ENCODE data around the gene OBSCN.
A peak's percentile ranks its signal among the peaks of the same experiment; 100 is the strongest.
"Not testable (repeated sequence)": the region's sequence is repeated elsewhere in the genome, so short reads cannot be mapped to it uniquely, and the experiment has no call there.

OBSCN gene

GRCh38 chr1:228265167-228265566 lies 57.3 kb downstream of the OBSCN start:
- peak; percentile 7 for DNase-seq

GRCh38 chr1:228267962-228268880 lies 60.4 kb downstream of the OBSCN start:
- no peak for DNase-seq

DNA sequence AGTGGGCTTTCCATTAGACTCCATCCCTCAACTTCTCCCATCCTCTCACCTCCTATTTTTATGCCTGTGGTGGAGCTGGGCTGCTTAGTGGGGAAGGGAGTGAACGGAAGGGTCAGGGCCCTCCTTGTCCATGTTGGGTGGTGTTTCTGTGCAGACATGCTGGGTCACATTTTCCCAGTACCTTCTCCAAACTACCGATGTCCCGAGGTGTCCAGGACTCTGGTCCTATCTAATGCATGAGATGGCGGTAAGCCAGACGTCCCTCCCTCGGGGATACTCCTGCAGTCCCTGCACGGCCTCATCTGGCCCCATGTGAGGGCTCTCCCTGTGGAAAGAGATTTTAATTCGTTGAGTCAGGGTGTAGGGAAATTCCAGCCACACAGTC lies 61.0 kb downstream of the OBSCN start:
- no peak for DNase-seq

DNA sequence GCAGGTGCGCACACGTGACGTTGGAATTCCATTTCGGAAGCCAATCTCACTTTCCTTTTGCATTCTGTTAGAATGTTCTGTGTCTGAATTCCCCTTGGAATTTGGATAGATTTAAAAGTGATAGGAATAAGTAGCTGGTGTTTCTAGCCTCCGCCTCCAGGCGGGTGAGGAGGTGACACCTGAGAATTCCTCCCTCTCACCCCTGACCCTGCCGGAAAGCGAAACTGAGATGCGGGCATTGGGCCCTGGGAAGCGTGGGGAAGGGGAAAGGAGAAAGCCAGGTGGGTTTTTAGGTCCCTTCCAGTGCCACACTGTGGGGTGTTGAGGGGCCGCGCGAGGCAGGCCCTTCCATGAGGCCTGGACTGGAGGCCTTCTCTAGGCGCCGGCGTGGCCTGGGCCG lies 61.6 kb downstream of the OBSCN start:
- DNase-seq = not testable (repeated sequence)

- no peak for DNase-seq
These were observed 62.2 kb downstream of the OBSCN start for GRCh38 chr1:228270032-228270431.

GRCh38 chr1:228271701-228272251 lies 63.9 kb downstream of the OBSCN start:
- no peak for DNase-seq

DNA sequence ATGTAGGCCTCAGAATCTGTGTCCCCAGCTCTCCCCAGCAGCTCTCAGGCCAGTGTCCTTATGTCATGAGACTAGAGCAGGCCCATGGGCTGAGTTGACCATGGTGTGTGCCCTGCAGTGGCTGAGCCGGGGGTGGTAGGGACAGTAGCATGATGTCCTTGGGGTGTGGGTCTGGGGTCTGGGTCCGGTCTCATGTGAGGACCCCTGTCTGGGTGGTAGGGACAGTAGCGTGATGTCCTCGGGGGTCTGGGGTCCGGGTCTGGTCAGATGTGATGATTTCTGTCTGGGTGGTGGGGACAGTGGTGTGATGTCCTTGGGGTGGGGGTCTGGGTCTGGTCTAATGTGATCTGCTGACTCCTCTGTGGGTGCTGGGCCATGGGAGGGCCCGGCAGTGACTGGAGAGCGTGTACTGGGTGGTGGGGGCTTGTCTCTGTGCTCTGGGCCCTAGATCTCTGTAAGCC lies 64.5 kb downstream of the OBSCN start:
- DNase-seq = no peak

GRCh38 chr1:228272831-228273571 lies 65.2 kb downstream of the OBSCN start:
- no peak for DNase-seq

DNA sequence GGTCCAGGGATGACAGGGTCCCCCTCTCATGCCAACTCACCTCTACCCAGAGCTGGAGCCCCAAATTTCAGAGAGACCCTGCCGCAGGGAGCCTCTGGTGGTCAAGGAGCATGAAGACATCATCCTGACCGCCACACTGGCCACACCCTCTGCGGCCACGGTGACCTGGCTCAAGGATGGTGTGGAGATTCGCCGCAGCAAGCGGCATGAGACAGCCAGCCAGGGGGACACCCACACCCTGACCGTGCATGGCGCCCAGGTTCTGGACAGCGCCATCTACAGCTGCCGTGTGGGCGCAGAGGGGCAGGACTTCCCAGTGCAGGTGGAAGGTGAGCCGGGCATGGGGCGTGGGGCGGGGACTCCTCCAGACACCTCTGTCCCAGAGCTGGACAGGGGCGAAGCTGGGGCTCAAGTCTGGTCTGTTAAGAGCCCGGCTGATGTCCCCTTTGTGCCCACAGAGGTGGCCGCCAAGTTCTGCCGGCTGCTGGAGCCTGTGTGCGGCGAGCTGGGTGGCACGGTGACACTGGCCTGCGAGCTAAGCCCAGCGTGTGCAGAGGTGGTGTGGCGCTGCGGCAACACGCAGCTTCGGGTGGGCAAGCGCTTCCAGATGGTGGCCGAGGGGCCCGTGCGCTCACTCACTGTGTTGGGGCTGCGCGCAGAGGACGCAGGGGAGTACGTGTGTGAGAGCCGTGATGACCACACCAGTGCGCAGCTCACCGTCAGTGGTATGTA lies 66.0 kb downstream of the OBSCN start:
- DNase-seq = no peak

DNA sequence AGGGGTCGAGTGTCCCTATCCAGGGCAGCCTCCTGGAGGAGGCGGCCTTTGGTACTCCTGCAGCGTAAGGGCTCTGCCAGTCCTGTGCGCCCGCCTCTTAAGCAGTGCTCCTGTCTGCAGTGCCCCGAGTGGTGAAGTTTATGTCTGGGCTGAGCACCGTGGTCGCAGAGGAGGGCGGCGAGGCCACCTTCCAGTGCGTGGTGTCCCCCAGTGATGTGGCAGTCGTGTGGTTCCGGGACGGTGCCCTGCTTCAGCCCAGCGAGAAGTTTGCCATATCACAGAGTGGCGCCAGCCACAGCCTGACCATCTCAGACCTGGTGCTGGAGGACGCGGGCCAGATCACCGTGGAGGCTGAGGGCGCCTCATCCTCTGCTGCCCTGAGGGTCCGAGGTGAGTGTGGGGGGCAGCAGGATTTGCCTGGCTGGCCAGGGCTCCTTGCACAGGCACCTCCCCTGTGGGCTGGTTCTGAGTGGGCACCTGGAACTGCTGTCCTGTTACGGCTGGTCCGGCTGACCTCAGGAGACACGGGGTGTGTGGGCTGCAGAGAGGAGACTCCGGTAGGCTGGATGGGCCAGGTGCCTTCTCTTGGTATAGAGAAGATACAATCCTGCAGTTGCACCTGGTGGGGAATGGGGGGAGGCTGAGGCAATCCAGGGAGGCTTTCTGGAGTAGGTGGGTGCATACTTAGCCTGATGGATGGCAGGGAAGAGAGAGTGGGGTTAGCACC lies 66.8 kb downstream of the OBSCN start:
- no peak for DNase-seq

GRCh38 chr1:228275179-228275429 lies 67.3 kb downstream of the OBSCN start:
- DNase-seq = no peak

GRCh38 chr1:228275430-228276173 lies 67.8 kb downstream of the OBSCN start:
- DNase-seq = peak; percentile 71

GRCh38 chr1:228276174-228276831 lies 68.5 kb downstream of the OBSCN start:
- DNase-seq = no peak

GRCh38 chr1:228276901-228277490 lies 69.2 kb downstream of the OBSCN start:
- no peak for DNase-seq

GRCh38 chr1:228277491-228278431 lies 69.9 kb downstream of the OBSCN start:
- no peak for DNase-seq

- no peak for DNase-seq
These were observed 70.6 kb downstream of the OBSCN start for GRCh38 chr1:228278432-228278941.

DNA sequence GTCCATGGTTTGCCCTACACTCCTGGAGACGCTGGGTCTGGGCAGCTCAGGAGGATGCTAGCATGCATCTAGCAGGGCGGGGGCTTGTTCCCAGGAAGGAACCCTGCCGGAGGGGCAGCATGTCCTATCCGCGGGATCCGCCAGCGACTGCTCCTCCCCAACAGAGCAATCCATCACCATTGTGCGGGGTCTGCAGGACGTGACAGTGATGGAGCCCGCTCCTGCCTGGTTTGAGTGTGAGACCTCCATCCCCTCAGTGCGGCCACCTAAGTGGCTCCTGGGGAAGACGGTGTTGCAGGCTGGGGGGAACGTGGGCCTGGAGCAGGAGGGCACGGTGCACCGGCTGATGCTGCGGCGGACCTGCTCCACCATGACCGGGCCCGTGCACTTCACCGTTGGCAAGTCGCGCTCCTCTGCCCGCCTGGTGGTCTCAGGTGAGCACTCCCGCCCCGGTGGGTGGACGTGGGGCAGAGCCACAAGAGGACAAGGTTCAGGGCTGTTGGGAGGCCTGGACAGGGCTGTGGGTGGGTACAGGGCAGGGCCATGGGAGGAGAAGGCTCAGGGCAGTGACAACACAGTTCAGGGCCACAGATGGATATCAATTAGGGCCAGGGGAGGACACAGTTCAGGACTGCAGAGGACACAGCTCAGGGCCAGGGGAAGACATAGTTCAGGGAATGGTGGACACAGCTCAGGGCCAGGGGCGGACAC lies 71.3 kb downstream of the OBSCN start:
- no peak for DNase-seq

DNA sequence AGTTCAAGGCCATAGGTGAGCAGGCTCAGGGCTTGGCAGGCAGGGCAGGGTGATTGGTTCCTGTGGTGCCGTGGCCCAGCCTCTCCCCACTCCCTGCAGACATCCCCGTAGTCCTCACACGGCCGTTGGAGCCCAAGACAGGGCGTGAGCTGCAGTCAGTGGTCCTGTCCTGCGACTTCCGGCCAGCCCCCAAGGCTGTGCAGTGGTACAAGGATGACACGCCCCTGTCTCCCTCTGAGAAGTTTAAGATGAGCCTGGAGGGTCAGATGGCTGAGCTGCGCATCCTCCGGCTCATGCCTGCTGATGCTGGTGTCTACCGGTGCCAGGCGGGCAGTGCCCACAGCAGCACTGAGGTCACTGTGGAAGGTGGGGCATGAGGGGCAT lies 71.9 kb downstream of the OBSCN start:
- DNase-seq = no peak

Data from MV-4-11 (cell line).